Uterus (tissue), 4 donors: ENCODE measurements around the gene TBCD. TPM values are rescaled to one million over a fixed set of nuclear protein-coding genes. Genes with fewer than 3 reads are reported as not detected.

ENCODE experiments used
- DNase-seq, 2 donors: peaks; one replicate each; pipeline ENCODE4 v3.0.0-alpha.2; 2019 to 2020
- H3K27ac ChIP-seq, 2 donors: fragments of 200-600 bp; sonication (generic); 1 replicate in 1 of 2; 2 replicates in 1 of 2; pipeline ENCODE4 v1.5.1; 2016 to 2018
- H3K27me3 ChIP-seq, 2 donors: fragments of 200-600 bp; sonication (generic); one replicate each; pipeline ENCODE4 v1.5.1; 2018 to 2019; ENCODE audit warnings: control low read depth in 1 of 2
- H3K36me3 ChIP-seq, 2 donors: fragments of 200-600 bp; sonication (generic); one replicate each; pipeline ENCODE4 v1.5.1; 2019; ENCODE audit warnings: control low read depth in 1 of 2
- H3K4me1 ChIP-seq, 2 donors: fragments of 200-600 bp; sonication (generic); one replicate each; pipeline ENCODE4 v1.5.1; 2018 to 2019; ENCODE audit warnings: control low read depth in 1 of 2
- H3K4me3 ChIP-seq, 2 donors: fragments of 200-600 bp; sonication (generic); 1 replicate in 1 of 2; 2 replicates in 1 of 2; pipeline ENCODE4 v1.5.1; 2018 to 2019; ENCODE audit warnings: mild to moderate bottlenecking in 1 of 2
- H3K9me3 ChIP-seq, 2 donors: fragments of 200-600 bp; sonication (generic); one replicate each; pipeline ENCODE4 v1.5.1; 2019; ENCODE audit warnings: control low read depth in 1 of 2
- CTCF ChIP-seq, 4 experiments: fragments of 200-600 bp in 2 of 4; fragments of 450-650 bp in 2 of 4; sonication (generic) in 2 of 4; IDR thresholded peaks; one replicate each; pipeline ENCODE4 v1.5.1; 2016 to 2019; ENCODE audit warnings: antibody characterized with exemption in 4 of 4, mild to moderate bottlenecking in 2 of 4, moderate library complexity in 1 of 4
- POLR2A ChIP-seq, 2 donors: fragments of 450-650 bp; IDR thresholded peaks; one replicate each; pipeline ENCODE4 v1.6.1; 2016; ENCODE audit warnings: antibody characterized with exemption in 2 of 2, mild to moderate bottlenecking in 1 of 2, moderate library complexity in 1 of 2
- intact Hi-C: fragments of 100-400 bp; cut with DNase I; formaldehyde crosslinking; loops from one replicate; pipeline ENCODE4 v1.15.1; 2023; ENCODE audit warnings: low total_unique reads
- total RNA-seq, 4 donors: library from RNA; depleted of rRNA in 3 of 4; stranded (reverse); fragments of >200 nt in 3 of 4; gene quantifications; one replicate each; pipeline versions ENCODE4 v1.1.0 to v1.2.4, GENCODE V29; 2014 to 2023
- donor health status: DM: yes; HTN: yes; CAD: no.

TBCD gene
- total RNA-seq, 4 donors from 2014 or later: 35.9 to 142 (median 61.3) TPM

- Histone ChIP-seq H3K4me1 (no peaks in the 10 kb centered on the region), H3K27me3 (no peaks in the 10 kb centered on the region), H3K36me3 (no peaks in the 10 kb centered on the region), H3K27ac (peak overlapping the region; percentile 61 to 95), H3K9me3 (no peaks in the 10 kb centered on the region), H3K4me3 (peak overlapping the region; percentile 20 to 96)
- TF ChIP-seq CTCF (IDR thresholded peaks at IDR 0.05) (no peak), POLR2A (IDR thresholded peaks at IDR 0.05) (no peak)
- peak in 1 of 2 donors; percentile 37 for DNase-seq
- intact Hi-C loops: no loop called here
These were observed 694 bp upstream of the TBCD start for GRCh38 chr17:82751171-82751570.

GRCh38 chr17:82752371-82753200 is 721 bp downstream of the TBCD start:
- intact Hi-C loops: no loop called here
- H3K27me3 ChIP-seq: no peaks in the 10 kb centered on the region
- TF ChIP-seq POLR2A (IDR thresholded peaks at IDR 0.05) (no peak), CTCF (IDR thresholded peaks at IDR 0.05) (no peak)
- no peaks in the 10 kb centered on the region for H3K4me1 ChIP-seq
- DNase-seq: no peak
- H3K4me3 ChIP-seq: peak overlapping the region; percentile 48 to 96
- H3K27ac ChIP-seq: peak overlapping the region; percentile 73 to 95
- H3K36me3 ChIP-seq: no peaks in the 10 kb centered on the region
- no peaks in the 10 kb centered on the region for H3K9me3 ChIP-seq

- DNase-seq: no peak
- Histone ChIP-seq H3K27me3 (no peaks in the 10 kb centered on the region), H3K4me1 (no peaks in the 10 kb centered on the region), H3K27ac (no peak overlapping the region), H3K9me3 (no peaks in the 10 kb centered on the region), H3K36me3 (no peaks in the 10 kb centered on the region), H3K4me3 (no peak overlapping the region)
- intact Hi-C loops: no loop called here
- TF ChIP-seq CTCF (IDR thresholded peaks at IDR 0.05) (no peak), POLR2A (IDR thresholded peaks at IDR 0.05) (no peak)
These were observed 1.3 kb downstream of the TBCD start for GRCh38 chr17:82753201-82753464.

- Histone ChIP-seq H3K27ac (no peak overlapping the region), H3K9me3 (no peaks in the 10 kb centered on the region), H3K4me3 (no peak overlapping the region), H3K27me3 (no peaks in the 10 kb centered on the region), H3K36me3 (no peaks in the 10 kb centered on the region), H3K4me1 (no peaks in the 10 kb centered on the region)
- intact Hi-C loops: no loop called here
- DNase-seq: no peak
- TF ChIP-seq POLR2A (IDR thresholded peaks at IDR 0.05) (no peak), CTCF (IDR thresholded peaks at IDR 0.05) (no peak)
These were observed 2.7 kb downstream of the TBCD start for GRCh38 chr17:82754297-82755208.

- Histone ChIP-seq H3K9me3 (no peaks in the 10 kb centered on the region), H3K27ac (no peak overlapping the region), H3K4me1 (no peaks in the 10 kb centered on the region), H3K4me3 (no peak overlapping the region), H3K27me3 (no peaks in the 10 kb centered on the region), H3K36me3 (no peaks in the 10 kb centered on the region)
- no peak for DNase-seq
- intact Hi-C loops: no loop called here
- TF ChIP-seq CTCF (IDR thresholded peaks at IDR 0.05) (no peak), POLR2A (IDR thresholded peaks at IDR 0.05) (no peak)
These were observed 4.3 kb downstream of the TBCD start for GRCh38 chr17:82756166-82756565.
